OCI-M1 (cell line): ENCODE measurements around the gene CYP24A1.
A peak's percentile ranks its signal among the peaks of the same experiment; 100 is the strongest.
"Not testable (repeated sequence)": the region's sequence is repeated elsewhere in the genome, so short reads cannot be mapped to it uniquely, and the experiment has no call there.

Experiments
- DNase-seq: peaks from one replicate; lab custom pipeline; 2025; lab: John Stamatoyannopoulos, UW

CYP24A1 gene

DNA sequence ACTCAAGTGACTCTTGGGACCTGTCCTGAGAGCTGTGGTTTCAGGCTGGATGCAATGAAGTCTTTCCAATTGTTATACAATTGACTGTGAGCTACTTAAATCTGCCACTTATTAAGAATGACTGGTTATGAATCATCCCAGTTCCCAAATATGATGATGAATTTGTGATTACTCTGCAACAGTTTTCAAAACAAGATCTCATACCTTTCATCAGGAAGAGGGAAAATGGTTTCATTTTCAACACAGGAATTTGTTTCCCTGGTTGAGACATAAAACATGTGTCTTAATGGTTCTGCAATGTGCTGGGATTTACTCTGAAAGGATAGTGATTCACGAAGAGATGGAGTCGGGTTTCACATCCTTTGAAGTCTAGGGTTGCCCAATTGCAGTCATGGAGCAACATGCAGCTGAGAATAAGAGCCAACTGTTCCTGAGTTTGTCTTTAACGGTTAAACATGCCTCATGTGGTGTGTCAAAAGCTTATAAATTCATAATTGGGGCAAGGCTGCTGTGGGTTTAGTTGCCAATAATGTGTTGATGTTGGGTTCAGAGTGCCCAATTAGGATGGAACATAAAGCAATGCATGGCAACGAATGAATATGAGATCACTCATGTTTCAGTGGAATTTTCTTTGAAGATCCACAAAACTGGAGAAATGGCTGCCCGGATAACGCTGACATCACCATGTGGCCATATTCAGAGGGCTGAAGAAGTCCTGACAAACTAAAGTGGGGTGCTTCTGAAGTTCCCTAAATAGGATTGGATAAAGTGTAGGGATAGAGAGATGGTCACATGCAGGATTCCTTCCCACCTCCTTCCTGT, 41.0 kb downstream of the CYP24A1 start:
- peak; percentile 5 for DNase-seq

DNA sequence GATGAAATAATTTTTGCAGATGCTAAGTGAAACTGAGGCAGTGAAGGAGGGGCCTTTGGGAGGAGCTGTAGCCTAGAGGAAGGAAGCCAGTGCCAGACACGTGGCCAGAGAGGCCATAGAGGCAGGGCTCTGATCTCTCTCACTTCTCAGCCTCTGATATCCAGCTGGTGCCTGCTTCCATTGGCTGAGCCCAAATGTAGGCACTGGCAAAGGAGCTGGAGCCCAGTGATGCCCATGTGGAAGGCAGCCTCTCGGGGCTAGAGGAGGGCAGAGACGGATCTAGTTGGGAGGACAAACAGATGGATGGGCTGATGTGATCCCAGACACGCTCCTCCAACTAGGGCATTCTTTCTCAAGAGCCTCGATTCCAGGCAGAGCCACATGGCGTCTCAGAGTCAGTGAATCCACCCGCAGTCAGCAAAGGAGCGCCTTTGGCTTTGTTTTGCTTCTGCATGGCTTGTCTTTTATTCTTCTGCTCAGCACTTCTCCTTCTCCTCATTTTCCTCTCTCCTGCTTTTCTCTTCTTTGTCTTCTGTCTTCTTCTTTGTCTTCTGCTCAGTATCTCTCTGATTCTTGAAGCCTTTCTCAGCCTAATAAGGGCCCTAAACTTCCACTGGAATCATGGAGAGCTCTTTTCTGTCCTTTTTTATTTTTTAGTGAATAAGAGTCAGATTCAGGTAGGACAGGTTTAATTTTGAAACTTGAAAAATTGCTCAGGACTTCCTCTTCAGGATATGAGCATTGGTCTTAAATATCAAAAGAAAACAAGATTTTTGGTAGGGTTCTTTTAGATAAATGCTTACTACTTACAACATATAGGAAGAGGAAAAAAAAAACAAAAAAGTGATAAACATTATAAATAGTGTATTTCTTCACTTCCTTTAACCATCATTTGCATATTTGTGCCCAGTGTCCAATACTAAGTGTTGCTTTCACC, 41.8 kb downstream of the CYP24A1 start:
- no peak for DNase-seq

DNA sequence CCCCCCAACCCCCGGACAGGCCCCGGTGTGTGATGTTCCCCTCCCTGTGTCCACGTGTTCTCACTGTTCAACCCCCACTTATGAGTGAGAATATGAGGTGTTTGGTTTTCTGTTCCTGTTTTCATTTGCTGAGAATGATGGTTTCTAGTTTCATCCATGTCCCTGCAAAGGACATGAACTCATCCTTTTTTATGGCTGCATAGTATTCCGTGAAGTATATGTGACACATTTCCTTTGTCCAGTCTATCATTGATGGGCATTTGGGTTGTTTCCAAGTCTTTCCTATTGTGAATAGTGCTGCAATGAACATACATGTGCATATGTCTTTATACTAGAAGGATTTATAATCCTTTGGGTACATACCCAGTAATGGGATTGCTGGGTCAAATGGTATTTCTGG, 42.7 kb downstream of the CYP24A1 start:
- not testable (repeated sequence) for DNase-seq

DNA sequence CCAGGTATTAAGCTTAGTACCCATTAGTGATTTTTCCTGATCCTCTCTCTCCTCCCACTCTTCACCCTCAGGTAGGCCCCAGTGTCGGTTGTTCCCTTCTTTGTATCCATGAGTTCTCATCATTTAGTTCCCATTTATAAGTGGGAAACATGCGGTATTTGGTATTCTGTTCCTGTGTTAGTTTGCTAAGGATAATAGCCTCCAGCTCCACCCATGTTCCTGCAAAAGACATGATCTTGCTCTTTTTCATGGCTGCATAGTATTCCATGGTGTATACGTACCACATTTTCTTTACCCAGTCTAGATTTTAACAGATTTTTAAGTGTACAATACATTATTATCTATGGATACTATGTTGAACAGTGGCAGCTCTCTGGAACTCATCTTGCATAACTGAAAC, 44.4 kb downstream of the CYP24A1 start:
- no peak for DNase-seq

DNA sequence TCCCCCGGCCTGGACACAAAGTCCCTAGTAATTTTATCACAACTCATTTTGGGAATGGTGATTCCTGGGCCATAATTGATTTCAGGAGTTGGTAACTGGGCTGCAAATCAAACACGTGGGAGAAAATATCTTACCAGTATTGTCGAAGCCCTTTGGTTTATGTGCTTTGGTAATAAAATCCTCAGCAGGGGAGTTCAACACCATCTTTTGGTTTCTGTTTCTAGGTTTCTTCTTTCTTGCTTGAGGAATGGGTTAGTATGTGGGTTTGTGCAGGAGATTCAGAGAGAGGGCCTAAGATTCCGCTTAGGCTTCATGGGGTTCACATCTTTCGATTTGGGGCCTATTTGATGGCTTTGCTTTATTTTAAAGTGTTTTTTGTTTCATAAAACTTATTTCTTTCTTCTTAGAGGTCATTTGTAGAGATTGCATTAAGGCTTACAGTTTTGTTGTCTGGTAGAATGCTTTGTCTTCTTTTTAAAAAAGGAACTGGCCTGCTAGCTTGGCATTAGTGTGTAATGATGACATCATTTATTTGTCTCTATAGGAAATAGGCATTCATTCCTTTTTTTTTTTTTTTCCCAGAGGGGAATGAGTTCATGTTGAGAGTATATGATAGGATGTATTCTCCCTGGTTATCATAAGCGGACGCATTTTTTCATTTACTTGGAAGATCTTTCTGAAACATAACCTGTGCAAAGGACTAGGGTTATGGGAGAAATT, 45.8 kb downstream of the CYP24A1 start:
- DNase-seq, result no peak

DNA sequence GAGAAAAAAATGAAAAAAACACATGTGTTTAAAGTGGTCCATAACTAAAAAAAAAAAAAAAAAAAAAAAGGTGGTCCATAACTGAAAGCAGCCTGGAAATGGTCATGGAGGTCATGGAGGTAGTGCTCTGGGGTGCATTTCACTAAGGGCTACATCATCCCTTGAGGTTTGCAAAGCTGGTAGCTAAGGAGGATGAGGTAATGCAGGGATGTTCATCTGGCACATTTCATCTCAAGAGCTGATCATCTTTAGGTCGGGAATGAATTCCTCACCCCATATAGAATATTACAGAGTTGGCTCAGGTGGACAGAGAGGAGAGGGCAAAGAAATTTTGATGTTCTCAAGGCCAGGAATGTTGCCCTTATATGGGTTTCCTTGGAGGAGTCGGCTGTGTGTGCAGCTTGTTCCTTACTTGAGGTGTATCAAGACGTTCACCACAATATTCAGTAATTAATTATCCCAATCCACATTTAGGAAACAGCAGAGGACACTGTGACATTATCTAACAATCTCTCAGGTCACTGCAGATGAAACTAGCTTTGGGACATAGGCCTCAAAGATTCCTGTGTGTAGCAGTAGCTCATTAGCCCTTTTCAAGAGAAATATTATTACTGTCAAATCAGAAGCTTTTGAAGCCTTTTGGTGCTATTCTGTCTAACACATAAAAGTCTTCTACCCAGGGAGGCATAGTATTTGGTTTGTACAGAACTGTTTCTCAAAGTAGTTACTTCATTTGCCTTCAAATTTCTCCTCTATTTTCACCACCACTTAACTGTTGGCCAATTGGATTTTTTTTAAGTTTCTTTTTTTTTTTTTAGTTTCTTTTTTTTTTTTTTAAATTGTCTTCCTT, 46.8 kb downstream of the CYP24A1 start:
- DNase-seq, result no peak

DNA sequence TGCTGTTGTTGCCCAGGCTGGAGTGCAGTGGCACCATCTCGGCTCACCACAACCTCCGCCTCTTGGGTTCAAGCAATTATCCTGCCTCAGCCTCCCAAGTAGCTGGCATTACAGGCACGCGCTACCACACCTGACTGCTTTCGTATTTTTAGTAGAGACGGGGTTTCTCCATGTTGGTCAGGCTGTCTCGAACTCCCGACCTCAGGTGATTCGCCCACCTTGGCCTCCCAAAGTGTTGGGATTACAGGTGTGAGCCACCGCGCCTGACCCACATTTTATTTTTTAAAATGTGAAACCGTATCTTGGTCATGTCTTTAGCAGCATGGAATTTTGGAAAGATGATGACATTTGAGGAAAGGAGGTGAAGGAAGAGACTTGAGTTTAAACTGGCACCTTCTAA, 47.5 kb downstream of the CYP24A1 start:
- not testable (repeated sequence) for DNase-seq

DNA sequence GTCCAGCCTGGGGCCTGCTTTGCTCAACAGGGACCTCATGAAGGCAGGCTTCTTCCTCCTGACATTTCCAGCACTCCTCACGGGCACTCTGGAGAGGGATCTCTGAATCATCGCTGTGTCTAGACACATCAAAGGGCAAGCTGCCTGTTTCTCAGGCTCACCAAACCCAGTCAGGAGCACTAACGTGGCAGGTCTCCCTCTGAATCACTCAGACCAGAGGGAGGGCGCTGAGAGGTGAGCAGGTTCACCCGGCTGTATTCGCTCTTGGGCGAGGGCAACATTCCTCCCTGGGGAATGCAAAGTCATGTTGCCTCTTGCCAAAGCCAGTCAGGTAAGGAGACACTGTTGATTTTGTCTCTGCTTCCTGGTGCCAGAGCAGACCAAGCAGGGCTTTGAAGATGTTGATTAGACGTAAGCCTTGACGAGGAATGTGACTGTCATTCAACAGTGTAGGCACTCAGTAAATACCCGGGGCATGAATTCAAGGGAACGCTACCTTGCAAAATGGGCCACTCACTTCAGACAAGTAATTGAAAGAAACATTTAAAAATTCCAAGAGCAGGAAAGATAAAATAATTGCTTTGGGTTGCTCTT, 50.1 kb downstream of the CYP24A1 start:
- DNase-seq, result no peak

DNA sequence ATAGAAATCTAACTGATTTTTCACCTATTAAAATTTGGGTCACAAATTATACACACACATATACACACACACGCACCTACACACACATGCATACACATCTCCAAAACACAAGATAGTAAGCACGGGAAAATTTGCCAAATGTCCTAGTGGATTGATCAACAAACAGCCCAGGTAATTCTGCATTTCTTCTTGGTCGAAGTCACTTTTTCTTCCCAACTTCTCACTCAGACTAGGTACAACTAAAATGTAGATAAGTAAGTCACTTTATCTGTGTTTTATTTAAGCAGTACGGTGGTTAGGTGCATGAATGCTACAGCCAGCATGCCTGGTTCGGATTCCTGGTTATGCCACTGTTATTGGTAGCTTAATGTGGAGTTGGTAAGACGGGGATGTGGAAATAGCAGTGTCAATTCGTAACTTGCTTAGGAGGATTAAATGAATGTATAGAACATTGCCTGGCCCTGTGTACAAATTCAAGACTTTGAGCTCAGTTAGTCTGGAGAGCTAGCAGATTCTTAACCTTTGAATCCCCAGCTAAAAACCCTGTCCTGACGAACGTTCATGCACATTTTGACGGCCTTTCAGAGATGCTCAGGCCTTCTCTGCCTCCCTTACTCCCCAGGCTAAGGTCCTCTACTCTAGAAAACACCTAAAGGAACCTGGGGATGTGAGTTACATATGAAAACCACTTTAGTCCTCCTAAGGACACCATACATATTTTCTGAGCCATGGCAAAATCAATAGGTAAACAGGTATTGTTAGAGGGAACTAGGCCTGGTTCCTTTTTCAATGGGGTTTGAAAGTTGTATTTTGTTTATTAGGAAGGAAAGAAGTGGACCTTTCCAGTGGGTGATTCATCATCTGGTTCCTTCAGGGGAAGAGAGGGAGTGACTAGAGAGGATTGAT, 50.9 kb downstream of the CYP24A1 start:
- no peak for DNase-seq

DNA sequence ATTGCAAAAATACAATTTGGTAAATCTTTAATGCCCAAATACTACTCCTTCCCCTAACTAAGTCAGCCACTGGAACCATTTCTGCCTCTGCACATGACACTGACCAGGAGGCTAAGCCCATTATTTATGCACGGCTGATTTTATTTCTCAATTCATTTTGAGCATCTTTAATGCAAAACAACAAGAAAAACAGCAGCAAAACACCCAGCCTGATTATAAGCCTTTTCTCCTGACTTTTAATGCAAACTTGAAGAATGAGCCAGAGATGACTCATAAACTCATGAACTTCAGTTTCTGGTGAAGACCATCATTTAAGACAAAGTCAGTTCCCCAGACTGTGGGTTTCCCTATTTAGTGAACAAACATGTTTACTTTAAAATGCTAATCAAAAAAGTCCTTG, 51.6 kb downstream of the CYP24A1 start:
- DNase-seq, result no peak

DNA sequence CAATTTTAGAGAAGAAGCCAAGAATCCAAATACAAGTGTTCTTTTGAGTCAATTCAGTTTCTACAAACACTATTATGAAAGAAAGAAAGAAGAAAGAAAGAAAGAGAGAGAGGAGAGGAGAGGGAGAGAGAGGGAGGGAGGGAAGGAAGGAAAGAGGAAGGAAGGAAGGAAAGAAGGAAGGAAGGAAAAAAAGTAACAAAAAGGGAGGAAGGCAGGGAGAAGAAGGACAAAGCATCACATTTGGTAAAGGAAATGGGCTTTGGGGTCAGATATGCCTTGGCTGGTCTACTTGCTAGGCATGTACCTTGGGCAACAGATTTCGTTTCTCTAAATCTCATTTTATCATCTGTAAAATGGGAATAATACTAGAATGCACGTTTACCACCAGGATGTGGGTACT, 54.0 kb downstream of the CYP24A1 start:
- DNase-seq, result no peak

DNA sequence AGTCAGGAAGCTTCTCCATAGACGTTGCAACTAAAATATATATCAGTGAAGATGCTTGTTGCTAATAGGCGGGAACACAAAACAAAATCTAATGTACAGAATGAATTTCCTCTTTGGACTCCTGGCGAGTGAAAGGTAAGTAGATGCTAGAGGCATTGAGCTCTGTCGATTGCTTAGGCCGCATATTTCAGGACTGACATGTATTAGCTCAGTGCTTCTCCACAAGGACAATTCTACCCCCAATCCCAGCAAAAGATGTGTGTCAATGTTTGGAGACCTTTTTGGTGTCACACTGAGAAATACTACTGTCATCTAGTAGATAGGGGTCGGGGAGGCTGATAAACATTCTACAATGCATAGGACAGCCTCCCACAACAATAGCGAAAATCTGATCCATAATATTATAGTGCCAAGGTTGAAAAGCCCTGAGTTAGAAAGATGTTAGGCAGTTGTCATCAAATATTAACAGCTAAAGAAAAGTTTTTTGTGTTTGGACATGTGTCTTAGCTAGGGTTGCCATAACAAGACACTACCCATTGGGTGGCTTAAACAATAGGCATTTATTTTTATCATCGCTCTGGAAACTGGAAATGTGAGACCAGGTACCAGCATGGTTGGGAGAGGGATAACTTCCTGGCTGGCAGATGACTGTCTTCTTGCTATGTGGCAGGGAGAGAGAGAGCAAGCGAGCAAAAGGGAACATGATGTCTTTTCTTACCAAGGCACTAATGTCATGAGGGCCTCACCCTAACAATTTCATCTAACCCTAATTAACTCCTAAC, 55.4 kb downstream of the CYP24A1 start:
- no peak for DNase-seq

DNA sequence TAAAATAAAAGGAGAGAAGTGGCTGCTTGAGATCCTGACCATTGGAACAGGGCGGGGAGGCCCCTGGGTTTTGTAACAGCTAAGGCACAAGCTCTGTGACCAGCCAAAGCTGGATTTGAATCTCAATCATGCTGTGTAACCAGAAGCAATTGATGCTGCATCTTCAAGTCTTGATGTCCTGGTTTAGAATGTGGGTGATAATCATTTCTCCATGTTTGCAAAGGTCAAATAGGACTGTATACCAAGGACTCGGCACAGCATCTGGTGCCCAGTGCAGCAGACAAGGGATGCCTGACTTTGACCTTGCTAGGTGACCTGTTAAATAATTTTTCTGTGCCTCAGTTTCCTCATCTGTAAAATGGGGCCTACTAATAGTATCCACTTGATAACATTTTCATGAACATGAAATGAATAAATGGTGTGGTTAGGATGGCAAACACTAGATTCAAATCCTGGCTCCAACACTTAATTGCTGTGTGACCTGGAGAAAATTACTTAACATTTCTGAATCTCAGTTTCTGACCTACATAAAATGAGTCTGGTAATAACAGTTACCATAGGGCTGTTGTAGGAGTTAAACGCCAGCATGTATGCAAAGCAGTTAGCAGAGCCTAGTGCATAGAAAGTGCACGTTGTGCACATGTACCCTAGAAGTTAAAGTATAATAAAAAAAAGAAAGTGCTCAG, 57.1 kb downstream of the CYP24A1 start:
- DNase-seq, result no peak

DNA sequence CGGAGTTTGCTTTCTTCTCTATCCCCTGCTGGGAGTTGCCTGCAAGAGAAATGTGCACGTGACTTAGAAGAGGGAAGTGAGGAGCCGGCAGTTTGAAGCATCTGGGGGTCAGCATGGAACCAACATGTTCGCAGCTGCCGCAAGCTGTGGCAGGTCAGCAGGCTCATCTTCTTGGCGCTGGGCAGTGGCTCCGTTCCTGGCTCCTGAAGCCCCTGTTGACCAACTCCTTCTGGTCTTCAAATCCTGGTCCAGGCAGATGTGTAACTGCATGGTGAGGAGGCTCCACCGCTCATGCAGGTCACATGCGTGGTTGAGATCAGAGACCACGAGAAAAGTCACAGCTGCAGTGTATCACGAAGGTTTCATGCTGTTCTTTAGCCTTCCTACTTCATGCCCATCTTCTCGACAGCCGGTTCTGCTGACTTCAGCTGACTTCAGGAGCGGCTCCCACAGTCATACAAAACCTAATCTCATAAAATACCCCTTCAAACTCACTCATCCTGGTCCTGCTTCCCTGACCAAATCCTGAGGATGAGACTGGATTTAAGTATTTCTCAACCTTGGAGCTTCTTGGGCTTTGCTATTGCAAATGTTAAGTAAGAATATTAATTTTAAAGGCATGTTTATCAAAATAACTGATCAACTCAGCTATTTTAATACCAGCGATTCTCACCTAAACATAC, 58.5 kb downstream of the CYP24A1 start:
- peak; percentile 3 for DNase-seq

DNA sequence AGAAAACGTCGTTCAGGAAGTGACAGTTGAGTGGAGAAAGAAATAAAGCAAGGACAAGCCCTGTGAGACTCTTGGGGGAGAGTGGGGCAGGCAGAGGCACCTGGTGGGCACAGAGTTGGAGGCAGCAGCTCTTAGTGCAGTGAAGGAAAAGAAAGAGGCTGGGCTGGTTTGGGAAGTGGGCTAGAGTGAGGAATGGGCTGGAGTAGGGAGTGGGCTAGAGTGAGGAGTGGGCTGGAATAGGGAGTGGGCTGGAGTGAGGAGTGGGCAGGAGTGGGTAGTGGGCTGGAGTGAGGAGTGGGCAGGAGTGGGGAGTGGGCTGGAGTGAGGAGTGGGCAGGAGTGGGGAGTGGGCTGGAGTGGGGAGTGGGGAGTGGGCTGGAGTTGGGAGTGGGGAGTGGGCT, 59.7 kb downstream of the CYP24A1 start:
- DNase-seq, result no peak

DNA sequence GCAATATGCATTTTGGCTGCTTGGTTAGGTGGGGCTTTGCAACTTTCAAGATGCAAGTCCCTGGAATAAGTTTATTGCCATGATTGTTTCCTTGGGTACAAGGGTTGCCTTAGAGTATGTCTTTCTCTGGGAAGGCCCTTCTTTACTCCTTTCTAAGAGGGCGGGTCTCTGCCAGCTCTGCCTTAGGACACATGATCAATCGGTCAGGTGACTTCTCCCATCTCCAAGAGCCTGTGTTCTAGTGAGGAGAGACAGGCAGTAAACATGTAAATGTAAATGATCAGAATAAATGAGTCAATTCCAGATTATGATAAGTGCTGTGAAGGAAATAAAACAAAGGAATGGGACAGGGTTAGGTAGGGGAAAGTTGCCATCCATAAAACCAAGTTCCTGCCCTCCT, 60.2 kb downstream of the CYP24A1 start:
- DNase-seq, result no peak

DNA sequence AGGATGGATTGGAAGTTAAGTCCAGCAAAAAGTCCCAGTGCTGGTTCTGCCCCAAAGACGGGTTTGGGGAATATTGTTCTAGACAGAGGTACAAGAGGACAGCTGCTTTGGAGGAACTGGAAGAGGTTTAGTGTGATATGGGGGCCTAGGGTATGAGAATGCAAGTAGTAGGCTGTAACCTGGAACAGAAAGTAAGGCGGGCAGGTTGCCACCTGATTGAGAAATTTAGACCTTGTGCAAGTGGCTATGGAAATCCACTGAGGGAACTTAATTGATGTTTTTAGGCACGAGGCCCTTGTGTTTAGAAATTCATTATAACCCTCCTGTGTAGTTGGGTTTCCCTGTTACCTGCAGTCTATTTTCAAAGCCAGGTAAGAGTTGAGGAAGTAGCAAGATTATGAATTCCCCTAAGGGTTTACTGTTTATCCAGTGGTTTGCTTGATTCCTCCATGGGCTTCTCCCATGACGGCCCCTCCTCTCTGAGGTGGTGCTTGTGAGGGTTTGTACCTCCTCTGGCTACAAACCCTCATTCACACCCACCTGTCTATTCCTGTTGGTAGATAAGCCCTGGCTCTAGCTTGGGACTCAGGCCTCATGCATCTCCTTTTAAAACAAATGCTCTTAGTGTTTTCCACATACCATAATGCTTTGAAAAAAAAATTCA, 61.4 kb downstream of the CYP24A1 start:
- no peak for DNase-seq
